Mononuclear cell (primary cell): ENCODE measurements around the gene C2orf72. TPM values are rescaled to one million over a fixed set of nuclear protein-coding genes. Genes with fewer than 3 reads are reported as not detected.
"Not testable (repeated sequence)": the region's sequence is repeated elsewhere in the genome, so short reads cannot be mapped to it uniquely, and the experiment has no call there.

Experiments
- H3K27me3 ChIP-seq: 2 replicates; pipeline ENCODE4 v1.6.0; 2011; ENCODE audit warnings: low read length, control low read depth; ENCODE audit not compliant: insufficient read depth
- H3K4me1 ChIP-seq: 2 replicates; pipeline ENCODE4 v1.5.1; 2011; ENCODE audit warnings: mild to moderate bottlenecking, low read length, control low read depth; ENCODE audit not compliant: insufficient read depth
- H3K4me3 ChIP-seq: 2 replicates; pipeline ENCODE4 v1.5.1; 2011; ENCODE audit warnings: mild to moderate bottlenecking, low read length, moderate library complexity
- H3K9me3 ChIP-seq: 2 replicates; pipeline ENCODE4 v1.5.1; 2011; ENCODE audit warnings: low read depth, mild to moderate bottlenecking, control low read depth, low read length
- total RNA-seq: library from RNA; depleted of rRNA; stranded (reverse); fragments of >200 nt; gene quantifications from one replicate; pipeline ENCODE4 v1.2.3, GENCODE V29; 2012

C2orf72 gene
- total RNA-seq, 1 donor, result not detected

- Histone ChIP-seq H3K4me3 (no peak overlapping the region), H3K27me3 (no peaks in the 10 kb centered on the region), H3K4me1 (peaks cover 24% of the 10 kb centered on the region), H3K9me3 (no peaks in the 10 kb centered on the region)
Measured at GRCh38 chr2:231063347-231063746, 26.0 kb downstream of the C2orf72 start.

GRCh38 chr2:231065966-231066365 is 28.6 kb downstream of the C2orf72 start:
- Histone ChIP-seq H3K4me3 (no peak overlapping the region), H3K4me1 (peaks cover 9% of the 10 kb centered on the region), H3K9me3 (no peaks in the 10 kb centered on the region), H3K27me3 (no peaks in the 10 kb centered on the region)

- H3K4me1 ChIP-seq, H3K4me3 ChIP-seq: not testable (repeated sequence)
Measured at GRCh38 chr2:231067531-231067930, 30.2 kb downstream of the C2orf72 start.

GRCh38 chr2:231068525-231069222 is 31.4 kb downstream of the C2orf72 start:
- peaks cover 4% of the 10 kb centered on the region for H3K4me1 ChIP-seq
- H3K4me3 ChIP-seq, result no peak overlapping the region
- no peaks in the 10 kb centered on the region for H3K27me3 ChIP-seq
- no peaks in the 10 kb centered on the region for H3K9me3 ChIP-seq

More at GRCh38 chr2:231067531-231067930, 30.2 kb downstream of the C2orf72 start:
- not testable (repeated sequence) for H3K27me3 ChIP-seq, H3K9me3 ChIP-seq

GRCh38 chr2:231069379-231070054 is 32.2 kb downstream of the C2orf72 start:
- Histone ChIP-seq H3K4me1 (peaks cover 4% of the 10 kb centered on the region), H3K9me3 (no peaks in the 10 kb centered on the region), H3K4me3 (no peak overlapping the region), H3K27me3 (no peaks in the 10 kb centered on the region)

GRCh38 chr2:231084565-231084964 is 47.2 kb downstream of the C2orf72 start:
- H3K9me3 ChIP-seq, result no peaks in the 10 kb centered on the region
- no peaks in the 10 kb centered on the region for H3K4me1 ChIP-seq
- H3K4me3 ChIP-seq, result no peak overlapping the region
- H3K27me3 ChIP-seq, result no peaks in the 10 kb centered on the region

GRCh38 chr2:231088754-231089153 is 51.4 kb downstream of the C2orf72 start:
- Histone ChIP-seq H3K27me3 (no peaks in the 10 kb centered on the region), H3K4me3 (no peak overlapping the region), H3K9me3 (no peaks in the 10 kb centered on the region), H3K4me1 (no peaks in the 10 kb centered on the region)

GRCh38 chr2:231093933-231094332 is 56.6 kb downstream of the C2orf72 start:
- peaks cover under 1% of the 10 kb centered on the region for H3K9me3 ChIP-seq

GRCh38 chr2:231094736-231095346 is 57.5 kb downstream of the C2orf72 start:
- no peaks in the 10 kb centered on the region for H3K27me3 ChIP-seq
- H3K4me1 ChIP-seq, result no peaks in the 10 kb centered on the region
- no peak overlapping the region for H3K4me3 ChIP-seq
- peaks cover 7% of the 10 kb centered on the region for H3K9me3 ChIP-seq

More at GRCh38 chr2:231093933-231094332, 56.6 kb downstream of the C2orf72 start:
- Histone ChIP-seq H3K27me3 (no peaks in the 10 kb centered on the region), H3K4me3 (no peak overlapping the region), H3K4me1 (no peaks in the 10 kb centered on the region)

Other genes with a start within 250 kb of the C2orf72 start
- 20.6 TPM for gene ITM2C, start 172.6 kb upstream of the C2orf72 start, total RNA-seq
- gene GPR55, start 112.3 kb upstream of the C2orf72 start, total RNA-seq, result 1.2 TPM
- not detected for gene SPATA3, start 41.4 kb upstream of the C2orf72 start, total RNA-seq
- gene PSMD1, start 19.3 kb downstream of the C2orf72 start, total RNA-seq, result 40.3 TPM
- gene HTR2B, start 87.5 kb downstream of the C2orf72 start, total RNA-seq, result not detected
- gene ARMC9, start 161.1 kb downstream of the C2orf72 start, total RNA-seq, result 0.73 TPM